Left ventricle myocardium superior (tissue), 1 donor: ENCODE results near the gene DNAAF8. TPM values are rescaled to one million over a fixed set of nuclear protein-coding genes. Genes with fewer than 3 reads are reported as not detected.

Source experiments
- ATAC-seq: fragments of 200-7000 bp; cut with Tn5 transposase; one replicate; pipeline ENCODE4 v1.9.1; 2020; ENCODE audit warnings: mild to moderate bottlenecking, moderate library complexity
- DNase-seq: peaks from one replicate; pipeline ENCODE4 v3.0.0-alpha.2; 2020
- intact Hi-C: fragments of 100-400 bp; cut with micrococcal nuclease; formaldehyde crosslinking; loops from one replicate; pipeline ENCODE4 v1.11.0; 2022
- total RNA-seq: library from RNA; stranded (reverse); fragmentation: NEBNext Ultra II Directional; extraction: Animal tissue kit (Norgen Biotek cat#: 25700); gene quantifications from one replicate; pipeline ENCODE4 v1.2.1, GENCODE V29; 2021
- donor health status: DM: no; HTN: yes; CAD: no; lungs with severe emphysema.

The DNAAF8 gene
- total RNA-seq, 1 donor from 2014 or later: 0.30 TPM

GRCh38 chr16:4694642-4695451 lies 39.5 kb upstream of the DNAAF8 start:
- DNase-seq: peak; percentile 75
- intact Hi-C loops: no loop called here
- ATAC-seq: peak; percentile 3

DNA sequence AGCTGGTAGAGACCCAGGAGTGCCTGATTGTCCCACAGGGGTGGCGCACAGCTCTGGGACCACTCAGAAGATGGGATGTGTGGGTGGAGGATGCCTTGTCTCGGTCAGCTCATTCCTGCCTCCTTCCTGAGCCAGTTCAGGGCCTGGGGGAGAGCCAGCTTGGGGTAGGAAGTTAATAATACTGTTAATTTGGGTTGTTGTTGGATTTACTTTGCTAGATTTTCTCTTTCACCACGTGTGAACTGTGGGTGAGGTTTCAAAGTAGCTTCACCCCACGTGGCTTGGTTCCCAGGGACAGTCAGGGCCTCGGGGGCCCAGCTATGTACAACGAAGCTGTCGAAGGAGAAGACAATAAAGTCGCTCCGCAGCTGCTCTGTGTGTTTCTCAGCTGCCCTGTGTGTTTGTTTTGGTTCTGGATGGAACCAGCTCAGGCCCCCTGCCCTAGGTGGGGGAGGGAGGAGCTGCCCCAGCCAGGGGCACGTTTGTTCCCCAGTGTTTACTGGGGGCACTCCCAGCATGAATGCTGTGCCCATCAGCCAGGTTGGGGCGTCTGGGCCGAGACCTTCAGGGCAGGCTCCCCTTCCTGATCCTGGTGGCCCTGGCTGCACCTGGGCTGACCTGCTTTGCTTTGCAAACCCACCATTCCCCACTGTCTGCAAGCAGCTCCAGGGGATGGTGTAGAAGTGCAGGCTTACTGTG lies 38.7 kb upstream of the DNAAF8 start:
- ATAC-seq (no peak), DNase-seq (no peak)
- intact Hi-C loops: no loop called here

- DNase-seq (peak; percentile 80), ATAC-seq (peak; percentile 30)
- intact Hi-C loops: no loop called here
Observed at GRCh38 chr16:4696172-4696904, 38.0 kb upstream of the DNAAF8 start.

GRCh38 chr16:4696905-4697847 lies 37.2 kb upstream of the DNAAF8 start:
- ATAC-seq (no peak), DNase-seq (no peak)
- intact Hi-C loops: no loop called here

DNA sequence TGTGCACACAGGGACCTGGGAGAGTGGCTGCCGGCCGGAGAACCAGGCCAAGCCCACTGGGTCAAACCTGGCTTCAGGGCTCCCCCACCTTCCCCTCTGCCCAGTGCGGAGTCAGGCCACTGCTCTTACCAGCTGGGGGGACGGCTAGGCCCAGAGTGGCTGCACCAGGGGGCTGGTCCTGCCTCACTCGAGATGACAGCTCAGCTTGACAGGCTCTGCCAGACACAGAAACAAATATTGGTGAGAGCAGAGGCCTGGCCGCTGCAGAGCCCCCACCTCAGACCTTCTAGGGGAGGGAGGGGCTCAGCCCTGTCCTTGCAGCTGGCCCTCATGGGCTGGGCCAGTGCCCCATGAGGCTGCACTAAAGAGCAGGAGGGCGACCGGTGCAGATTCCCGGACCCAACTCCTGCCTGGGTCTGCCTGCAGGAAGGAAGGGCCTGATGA lies 36.5 kb upstream of the DNAAF8 start:
- intact Hi-C loops: no loop called here
- ATAC-seq (no peak), DNase-seq (no peak)

DNA sequence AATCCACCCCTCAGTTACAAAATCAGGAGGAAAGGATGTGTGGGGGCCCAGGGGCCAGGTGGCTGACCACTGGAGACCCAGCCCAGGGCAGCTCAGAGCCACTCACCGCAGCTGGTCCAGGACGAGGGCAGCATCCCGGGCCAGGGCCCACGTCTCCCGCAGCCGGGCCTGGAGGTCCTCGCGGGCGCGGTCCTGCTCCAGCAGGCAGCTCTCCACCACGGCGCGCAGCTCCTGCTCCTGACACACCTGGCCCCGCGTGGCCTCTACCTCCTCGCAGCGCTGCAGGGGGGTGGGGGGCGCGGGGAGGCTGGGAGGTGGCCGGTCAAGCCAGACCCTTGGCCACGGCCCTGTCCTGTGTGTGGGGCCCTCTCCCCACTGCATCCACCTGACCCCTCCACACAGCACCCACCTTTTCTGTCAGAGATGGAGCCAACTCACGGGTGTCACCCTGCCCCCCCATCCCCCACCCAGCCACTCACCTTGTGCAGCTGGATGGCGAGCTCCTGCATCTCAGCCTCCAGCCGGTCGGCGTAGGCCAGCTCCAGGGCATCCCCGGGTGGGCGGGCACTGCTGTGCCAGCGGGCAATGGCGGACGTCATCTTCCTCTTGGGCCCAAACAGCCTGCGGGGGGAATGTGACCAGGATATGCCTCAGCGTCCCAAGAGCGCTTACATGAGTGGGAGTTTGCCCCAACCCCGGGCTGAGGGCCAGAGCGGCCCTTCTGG lies 35.9 kb upstream of the DNAAF8 start:
- DNase-seq (no peak), ATAC-seq (no peak)
- intact Hi-C loops: no loop called here

GRCh38 chr16:4699046-4699556 lies 35.2 kb upstream of the DNAAF8 start:
- intact Hi-C loops: no loop called here
- ATAC-seq (no peak), DNase-seq (no peak)

DNA sequence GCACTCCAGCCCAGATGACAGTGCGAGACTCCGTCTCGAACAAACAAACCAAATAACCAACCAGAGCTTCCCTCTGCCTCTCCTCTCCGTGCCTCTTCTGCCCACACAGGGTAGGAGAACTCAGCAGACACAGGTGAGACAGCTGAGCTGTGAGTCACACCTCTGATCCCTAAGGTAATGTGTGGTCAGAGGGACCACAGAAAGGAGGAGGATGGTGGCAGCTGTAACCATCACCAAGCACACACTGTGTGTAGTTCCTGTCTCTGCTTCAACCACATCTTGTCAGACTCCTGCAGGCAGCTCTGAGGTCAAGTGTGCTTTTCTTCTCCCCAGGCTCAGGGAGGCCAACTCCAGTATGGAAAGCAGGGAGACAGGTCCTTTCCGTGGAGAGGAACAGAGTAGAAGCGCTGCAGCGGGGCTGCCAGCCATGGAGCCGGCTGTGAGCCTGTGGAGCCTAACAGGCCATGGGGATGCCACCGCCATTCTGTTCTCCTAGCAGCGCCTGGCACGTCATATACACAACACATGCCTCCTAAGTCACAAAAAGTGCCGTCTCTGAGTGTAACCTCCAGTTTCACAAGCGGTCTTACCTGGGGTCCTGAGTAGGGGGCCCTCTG lies 33.8 kb upstream of the DNAAF8 start:
- DNase-seq: no peak
- intact Hi-C loops: no loop called here
- no peak for ATAC-seq

- peak; percentile 82 for ATAC-seq
- intact Hi-C loops: no loop called here
- peak; percentile 82 for DNase-seq
Observed at GRCh38 chr16:4700997-4701743, 33.2 kb upstream of the DNAAF8 start.

GRCh38 chr16:4701791-4702465 lies 32.4 kb upstream of the DNAAF8 start:
- DNase-seq (no peak), ATAC-seq (no peak)
- intact Hi-C loops: no loop called here

GRCh38 chr16:4702466-4702808 lies 31.9 kb upstream of the DNAAF8 start:
- no peak for DNase-seq
- ATAC-seq: no peak
- intact Hi-C loops: no loop called here

- no peak for DNase-seq
- intact Hi-C loops: no loop called here
- ATAC-seq: no peak
Observed at GRCh38 chr16:4703906-4704305, 30.4 kb upstream of the DNAAF8 start.

- ATAC-seq (no peak), DNase-seq (no peak)
- intact Hi-C loops: no loop called here
Observed at GRCh38 chr16:4704491-4704890, 29.8 kb upstream of the DNAAF8 start.

DNA sequence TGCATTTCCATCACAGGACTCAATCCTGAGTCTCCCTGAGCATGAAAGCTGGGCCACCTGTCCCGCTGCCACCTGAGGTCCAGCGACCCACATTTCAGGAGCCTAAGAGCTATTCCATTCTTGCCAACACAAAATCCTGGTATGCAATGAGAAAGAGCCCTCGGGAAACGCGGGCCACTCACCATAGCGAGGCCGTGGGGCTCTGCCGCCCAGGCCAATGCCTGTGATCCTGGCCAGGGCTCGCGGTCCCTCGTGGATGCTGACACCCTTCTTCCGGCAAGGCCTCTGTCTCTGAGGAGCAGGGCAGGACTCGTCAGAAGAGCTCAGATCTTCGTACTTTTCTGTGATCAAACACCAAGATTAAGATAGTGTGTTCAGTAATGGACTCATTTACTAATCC lies 29.4 kb upstream of the DNAAF8 start:
- no peak for ATAC-seq
- intact Hi-C loops: no loop called here
- no peak for DNase-seq

- intact Hi-C loops: no loop called here
- ATAC-seq (no peak), DNase-seq (no peak)
Observed at GRCh38 chr16:4706871-4707270, 27.5 kb upstream of the DNAAF8 start.

- DNase-seq (no peak), ATAC-seq (no peak)
- intact Hi-C loops: no loop called here
Observed at GRCh38 chr16:4709481-4709880, 24.9 kb upstream of the DNAAF8 start.
